Measurements from ENCODE around the gene PAPSS2. TPM values are rescaled to one million over a fixed set of nuclear protein-coding genes. Genes with fewer than 3 reads are reported as not detected.

PAPSS2 gene
- total RNA-seq, 1 experiment from 2014 or later = 209 TPM

GRCh38 chr10:87765666-87766376, 106.1 kb downstream of the PAPSS2 start:
- DNase-seq (ENCODE audit: extremely low read depth, low read depth) = no peak

GRCh38 chr10:87767253-87767652, 107.6 kb downstream of the PAPSS2 start:
- no peak for DNase-seq (ENCODE audit: extremely low read depth, low read depth)

GRCh38 chr10:87771871-87772500, 112.3 kb downstream of the PAPSS2 start:
- peak; percentile 37 for DNase-seq (ENCODE audit: extremely low read depth, low read depth)

GRCh38 chr10:87775766-87776165, 116.1 kb downstream of the PAPSS2 start:
- DNase-seq (ENCODE audit: extremely low read depth, low read depth) = no peak

- no peak for DNase-seq (ENCODE audit: extremely low read depth, low read depth)
Observed at GRCh38 chr10:87776328-87776727, 116.7 kb downstream of the PAPSS2 start.

- no peak for DNase-seq (ENCODE audit: extremely low read depth, low read depth)
Observed at GRCh38 chr10:87781545-87781944, 121.9 kb downstream of the PAPSS2 start.

GRCh38 chr10:87782721-87783120, 123.0 kb downstream of the PAPSS2 start:
- DNase-seq (ENCODE audit: extremely low read depth, low read depth) = no peak

GRCh38 chr10:87786421-87786820, 126.7 kb downstream of the PAPSS2 start:
- no peak for DNase-seq (ENCODE audit: extremely low read depth, low read depth)

- DNase-seq (ENCODE audit: extremely low read depth, low read depth) = no peak
Observed at GRCh38 chr10:87790185-87790584, 130.5 kb downstream of the PAPSS2 start.

- no peak for DNase-seq (ENCODE audit: extremely low read depth, low read depth)
Observed at GRCh38 chr10:87794285-87794684, 134.6 kb downstream of the PAPSS2 start.

Other genes starting within 250 kb of the PAPSS2 start
- gene MINPP1, start 155.0 kb upstream of the PAPSS2 start, total RNA-seq (2014; rRNA removed; shearing (Covaris generic)) = 36.6 and 39.6 TPM in 2 replicates
- gene ATAD1, start 158.3 kb downstream of the PAPSS2 start, total RNA-seq (2014; rRNA removed; shearing (Covaris generic)) = 232 TPM in 2 replicates
- gene KLLN, start 203.7 kb downstream of the PAPSS2 start, total RNA-seq (2014; rRNA removed; shearing (Covaris generic)) = 1.6 and 2.1 TPM in 2 replicates
- gene PTEN, start 203.7 kb downstream of the PAPSS2 start, total RNA-seq (2014; rRNA removed; shearing (Covaris generic)) = 166 and 194 TPM in 2 replicates

Data from NCI-H460 (cell line).